GM13977 (cell line): Measurements from ENCODE around the gene SPIRE1.

Experiments
- DNase-seq: peaks from one replicate; pipeline ENCODE4 v3.0.0; 2012; ENCODE audit warnings: low spot score
- in situ Hi-C: fragments of 300-500 bp; cut with MboI; formaldehyde crosslinking; loops from one replicate; pipeline ENCODE4 v1.12.0; 2022; ENCODE audit warnings: low sequenced_read_pairs, low pct_unique_long_range_greater_than_20kb, mixed read lengths, inconsistent platforms; ENCODE audit not compliant: unreplicated experiment
- TF ChIP-seq, protein P1 (sequence below): IDR thresholded peaks from 2 replicates; pipeline ENCODE4 v1.5.1; 2012; ENCODE audit warnings: mild to moderate bottlenecking, control low read depth; ENCODE audit not compliant: insufficient read depth; ENCODE audit errors: extremely low read depth, missing control alignments

SPIRE1 gene

GRCh38 chr18:12432881-12433280, 225.0 kb downstream of the SPIRE1 start:
- TF ChIP-seq, protein P1, sequence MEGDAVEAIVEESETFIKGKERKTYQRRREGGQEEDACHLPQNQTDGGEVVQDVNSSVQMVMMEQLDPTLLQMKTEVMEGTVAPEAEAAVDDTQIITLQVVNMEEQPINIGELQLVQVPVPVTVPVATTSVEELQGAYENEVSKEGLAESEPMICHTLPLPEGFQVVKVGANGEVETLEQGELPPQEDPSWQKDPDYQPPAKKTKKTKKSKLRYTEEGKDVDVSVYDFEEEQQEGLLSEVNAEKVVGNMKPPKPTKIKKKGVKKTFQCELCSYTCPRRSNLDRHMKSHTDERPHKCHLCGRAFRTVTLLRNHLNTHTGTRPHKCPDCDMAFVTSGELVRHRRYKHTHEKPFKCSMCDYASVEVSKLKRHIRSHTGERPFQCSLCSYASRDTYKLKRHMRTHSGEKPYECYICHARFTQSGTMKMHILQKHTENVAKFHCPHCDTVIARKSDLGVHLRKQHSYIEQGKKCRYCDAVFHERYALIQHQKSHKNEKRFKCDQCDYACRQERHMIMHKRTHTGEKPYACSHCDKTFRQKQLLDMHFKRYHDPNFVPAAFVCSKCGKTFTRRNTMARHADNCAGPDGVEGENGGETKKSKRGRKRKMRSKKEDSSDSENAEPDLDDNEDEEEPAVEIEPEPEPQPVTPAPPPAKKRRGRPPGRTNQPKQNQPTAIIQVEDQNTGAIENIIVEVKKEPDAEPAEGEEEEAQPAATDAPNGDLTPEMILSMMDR: no peak
- no peak for DNase-seq
- in situ Hi-C loops: no loop called here

DNA sequence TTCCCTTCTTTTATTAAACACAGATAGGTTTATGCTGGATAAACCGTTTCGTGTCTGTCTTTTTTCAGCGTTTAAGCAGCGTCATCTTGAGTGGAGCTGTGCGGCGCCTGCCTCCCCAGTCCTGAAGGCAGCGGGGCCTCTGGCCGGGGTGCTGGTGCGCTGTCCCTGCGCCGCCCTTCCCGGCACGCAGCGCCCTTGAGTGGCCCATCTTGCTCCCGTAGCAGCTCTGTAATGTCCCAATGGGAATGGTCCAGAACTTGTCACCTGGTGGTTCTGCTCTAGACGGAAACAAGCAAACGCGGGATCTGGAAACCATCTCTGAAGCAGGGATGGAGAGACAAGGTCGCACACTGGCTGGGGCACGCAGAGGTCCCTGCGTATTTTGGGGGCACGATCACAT, 225.7 kb downstream of the SPIRE1 start:
- TF ChIP-seq, protein P1: no peak
- in situ Hi-C loops: no loop called here
- DNase-seq: no peak

DNA sequence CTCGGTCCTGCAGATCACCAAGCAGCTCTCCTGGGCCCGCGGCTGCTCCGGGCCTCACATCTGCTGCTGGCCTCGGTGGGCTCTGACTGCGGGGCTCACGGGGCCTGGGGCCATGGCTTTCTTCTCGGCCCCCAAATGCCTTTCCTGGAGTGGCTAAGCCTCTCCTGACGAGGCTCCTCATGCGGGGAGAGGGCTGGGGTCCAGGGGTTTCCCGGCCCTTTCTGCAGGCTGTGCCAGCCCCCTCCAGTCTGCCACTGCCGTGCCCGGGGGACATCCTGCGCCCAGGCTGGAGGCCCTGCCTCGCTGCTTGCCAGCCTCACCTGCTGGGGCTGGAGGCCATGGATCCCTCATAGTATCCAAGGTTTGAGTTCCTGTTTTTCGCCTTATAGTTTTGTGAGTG, 226.3 kb downstream of the SPIRE1 start:
- TF ChIP-seq, protein P1: no peak
- in situ Hi-C loops: no loop called here
- no peak for DNase-seq

DNA sequence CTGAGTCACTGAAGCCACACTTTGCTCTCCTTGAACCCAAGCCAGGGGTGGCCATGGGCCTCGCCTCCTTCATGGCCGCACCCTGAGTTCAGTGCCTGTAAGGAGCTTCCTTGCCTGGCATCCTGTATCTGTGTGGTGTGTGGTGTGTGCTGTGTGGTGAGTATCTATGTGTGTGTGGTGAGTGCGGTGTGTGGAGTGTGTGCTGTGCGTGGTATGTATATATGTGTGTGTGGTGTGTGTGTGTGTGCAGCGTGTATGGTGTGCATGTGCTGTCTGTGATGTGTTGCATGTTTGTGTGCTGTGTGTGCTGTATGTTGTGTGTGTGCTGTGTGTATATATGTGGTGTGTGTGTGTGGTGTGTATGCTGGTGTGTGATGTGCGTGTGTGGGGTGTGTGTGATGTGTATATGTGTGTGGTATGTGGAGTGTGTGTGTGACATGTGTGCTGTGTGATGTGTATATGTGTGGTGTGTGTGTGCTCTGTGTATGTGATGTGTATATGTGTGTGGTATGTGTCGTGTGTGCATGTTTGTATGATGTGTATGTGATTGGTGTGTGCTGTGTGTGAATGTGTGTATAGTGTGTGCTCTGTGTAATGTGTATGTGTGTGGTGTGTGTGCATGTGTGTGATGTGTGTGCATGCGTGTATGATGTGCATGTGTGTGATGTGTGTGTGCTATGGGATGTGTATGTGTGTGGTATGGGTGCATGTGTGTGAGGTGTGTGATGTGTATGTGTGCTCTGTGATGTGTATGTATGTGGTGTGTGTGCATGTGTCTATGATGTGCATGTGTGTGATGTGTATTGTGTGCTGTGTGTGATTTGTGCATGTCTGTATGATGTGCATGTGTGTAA, 227.5 kb downstream of the SPIRE1 start:
- no peak for DNase-seq
- TF ChIP-seq, protein P1: no peak
- in situ Hi-C loops: no loop called here

- TF ChIP-seq, protein P1: no peak
- DNase-seq: no peak
- in situ Hi-C loops: no loop called here
These were observed 228.4 kb downstream of the SPIRE1 start for GRCh38 chr18:12429556-12429955.

DNA sequence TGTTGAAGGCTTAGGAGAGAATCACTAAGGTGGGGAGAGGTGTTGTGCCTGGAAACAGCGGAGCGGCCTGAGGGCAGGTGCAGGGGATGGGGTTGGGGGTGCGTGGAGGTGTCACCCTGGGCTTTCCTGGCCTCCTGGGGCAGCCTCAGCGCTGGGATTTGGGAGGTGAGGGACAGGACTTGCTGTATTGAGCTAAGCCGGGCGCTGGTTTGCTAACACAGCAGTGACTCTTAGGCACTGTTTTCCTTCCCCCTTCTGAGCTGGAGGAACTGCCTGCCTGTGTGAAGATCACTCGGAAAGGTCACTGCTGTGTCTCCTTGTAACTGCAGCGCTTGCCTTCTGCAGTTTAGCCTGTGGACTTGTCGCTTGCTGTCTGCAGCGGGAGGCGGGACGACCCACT, 229.0 kb downstream of the SPIRE1 start:
- DNase-seq: no peak
- TF ChIP-seq, protein P1: no peak
- in situ Hi-C loops: no loop called here

- in situ Hi-C loops: no loop called here
- TF ChIP-seq, protein P1: no peak
These were observed 231.0 kb downstream of the SPIRE1 start for GRCh38 chr18:12426924-12427323.

More at GRCh38 chr18:12426924-12427323, 231.0 kb downstream of the SPIRE1 start:
- DNase-seq: no peak
